Lower leg skin (tissue), 4 donors: ENCODE data around the gene NEDD4L. TPM values are rescaled to one million over a fixed set of nuclear protein-coding genes. Genes with fewer than 3 reads are reported as not detected.

Source experiments
- DNase-seq, 2 donors: peaks; one replicate each; pipeline ENCODE4 v3.0.0-alpha.2; 2019; ENCODE audit warnings: low spot score in 2 of 2
- H3K4me3 ChIP-seq: fragments of 200-600 bp; sonication (generic); 2 replicates; pipeline ENCODE4 v1.5.1; 2017; ENCODE audit warnings: mild to moderate bottlenecking, low read depth; ENCODE audit not compliant: poor library complexity, severe bottlenecking
- CTCF ChIP-seq, 3 donors: fragments of 450-650 bp; IDR thresholded peaks; one replicate each; pipeline ENCODE4 v1.5.1; 2016; ENCODE audit warnings: antibody characterized with exemption in 3 of 3, mild to moderate bottlenecking in 3 of 3, moderate library complexity in 2 of 3
- POLR2A ChIP-seq, 2 donors: fragments of 450-650 bp; IDR thresholded peaks; one replicate each; pipeline ENCODE4 v1.6.1; 2016 to 2017; ENCODE audit warnings: antibody characterized with exemption in 2 of 2, mild to moderate bottlenecking in 1 of 2, moderate library complexity in 1 of 2
- WGBS, 2 donors: methylation state at CpG; one replicate each; pipeline ENCODE4 v1.1.5; 2018; 5-methylcytosine and 5-hydroxymethylcytosine counted together
- intact Hi-C: fragments of 100-400 bp; cut with DNase I; formaldehyde crosslinking; loops from one replicate; pipeline ENCODE4 v1.15.0; 2023; ENCODE audit warnings: low total_unique reads
- total RNA-seq, 4 donors: library from RNA; depleted of rRNA; stranded (reverse); fragments of >200 nt; gene quantifications; one replicate each; pipeline ENCODE4 v1.1.0, GENCODE V29; 2016

Gene NEDD4L
- total RNA-seq, 4 donors from 2014 or later, result 22.9 to 127 (median 35.0) TPM

GRCh38 chr18:58005011-58005410 lies 39.0 kb upstream of the NEDD4L start:
- no peak for DNase-seq
- H3K4me3 ChIP-seq, result no peak overlapping the region
- 75% methylated on average over 2 of the region's 2 CpGs for WGBS, 2 donors
- intact Hi-C loops, result no loop called here
- no peak for TF ChIP-seq CTCF (IDR thresholded peaks at IDR 0.05)
- TF ChIP-seq POLR2A (IDR thresholded peaks at IDR 0.05), result no peak

- intact Hi-C loops, result no loop called here
- 70 to 76% methylated on average over 3 of the region's 3 CpGs for WGBS, 2 donors
- no peak for DNase-seq
- TF ChIP-seq POLR2A (IDR thresholded peaks at IDR 0.05), result no peak
- TF ChIP-seq CTCF (IDR thresholded peaks at IDR 0.05), result no peak
- H3K4me3 ChIP-seq, result no peak overlapping the region
Measured at GRCh38 chr18:58005885-58006523, 38.0 kb upstream of the NEDD4L start.

GRCh38 chr18:58009166-58009565 lies 34.9 kb upstream of the NEDD4L start:
- intact Hi-C loops, result no loop called here
- TF ChIP-seq POLR2A (IDR thresholded peaks at IDR 0.05), result no peak
- TF ChIP-seq CTCF (IDR thresholded peaks at IDR 0.05), result no peak
- DNase-seq, result no peak
- no peak overlapping the region for H3K4me3 ChIP-seq

GRCh38 chr18:58010265-58010664 lies 33.8 kb upstream of the NEDD4L start:
- intact Hi-C loops, result no loop called here
- no peak overlapping the region for H3K4me3 ChIP-seq
- WGBS, 2 donors, result 87 to 88% methylated on average over 4 of the region's 4 CpGs
- TF ChIP-seq CTCF (IDR thresholded peaks at IDR 0.05) (no peak), POLR2A (IDR thresholded peaks at IDR 0.05) (no peak)
- DNase-seq, result no peak

GRCh38 chr18:58012356-58012755 lies 31.7 kb upstream of the NEDD4L start:
- DNase-seq, result no peak
- WGBS, 2 donors, result 88 to 91% methylated on average over 1 of the region's 1 CpG
- H3K4me3 ChIP-seq, result no peak overlapping the region
- intact Hi-C loops, result no loop called here
- no peak for TF ChIP-seq CTCF (IDR thresholded peaks at IDR 0.05)
- TF ChIP-seq POLR2A (IDR thresholded peaks at IDR 0.05), result no peak
